K562 (cell line): ENCODE measurements around the gene PRPF6. TPM values are rescaled to one million over a fixed set of nuclear protein-coding genes. Genes with fewer than 3 reads are reported as not detected.

Experiments used
- ATAC-seq: fragments of 200-7000 bp; cut with Tn5 transposase; 3 replicates; pipeline ENCODE4 v1.9.1; 2020; ENCODE audit warnings: moderate library complexity
- BruUV-seq: library from RNA; stranded (reverse); fragments of 400-500 nt; replicated peaks from 2 replicates; lab custom pipeline; 2021; lab: Mats Ljungman, UMichigan
- CTCF ChIA-PET: fragments of 300-600 bp; formaldehyde crosslinking; extraction: SDS; loops from one replicate; lab custom pipeline; 2021; ENCODE audit warnings: low intra/inter-chr PET ratio; lab: Yijun Ruan, JAX
- POLR2A ChIA-PET: fragments of 300-600, 350-650 bp; sonication (Branson Sonifier 250); formaldehyde crosslinking; extraction: SDS; loops from one replicate; lab custom pipeline; 2021; ENCODE audit warnings: antibody characterized with exemption, inconsistent platforms; lab: Yijun Ruan, JAX
- DNase-seq, 4 experiments: peaks; one replicate each; pipeline versions ENCODE4 v3.0.0 to v3.0.0-alpha.2; 2011 to 2018; ENCODE audit warnings: low spot score in 3 of 4, mixed read lengths in 3 of 4; ENCODE audit errors: extremely low read depth in 1 of 4
- FAIRE-seq: peaks from 2 replicates; lab custom pipeline; 2011; peaks lifted over from hg19 to GRCh38; lab: Jason Lieb, UNC
- H2AFZ ChIP-seq: 2 replicates; pipeline ENCODE4 v1.6.0; 2011; ENCODE audit warnings: low read depth, low read length, control low read depth, inconsistent platforms
- H3K27ac ChIP-seq: fragments of 200-600 bp; 3 replicates; pipeline ENCODE4 v1.8.0; 2011; ENCODE audit warnings: low read depth, mild to moderate bottlenecking, control low read depth, inconsistent platforms, low read length, moderate library complexity, mixed read lengths; ENCODE audit errors: extremely low read depth
- H3K27me3 ChIP-seq, 2 experiments: fragments of 300-600 bp in 1 of 2; 2 replicates in 1 of 2; 3 replicates in 1 of 2; pipeline versions ENCODE4 v1.6.0 to v1.8.0; 2011; ENCODE audit warnings: inconsistent platforms in 2 of 2, low read length in 2 of 2, mild to moderate bottlenecking in 1 of 2, mixed read lengths in 1 of 2, moderate library complexity in 1 of 2; ENCODE audit not compliant: control insufficient read depth in 2 of 2, insufficient read depth in 2 of 2
- H3K36me3 ChIP-seq: fragments of 300-600 bp; 3 replicates; pipeline ENCODE4 v1.8.0; 2011; ENCODE audit warnings: mild to moderate bottlenecking, low read length, inconsistent platforms; ENCODE audit not compliant: control insufficient read depth, insufficient read depth
- H3K4me1 ChIP-seq, 2 experiments: fragments of 200-600 bp in 1 of 2; replicated peaks in 1 of 2; 2 replicates in 1 of 2; 3 replicates in 1 of 2; pipeline versions ENCODE4 v1.5.1 to v1.8.0; 2011; ENCODE audit warnings: inconsistent platforms in 2 of 2, low read length in 2 of 2, mild to moderate bottlenecking in 1 of 2, mixed read lengths in 1 of 2, moderate library complexity in 1 of 2; ENCODE audit not compliant: control insufficient read depth in 2 of 2, insufficient read depth in 2 of 2
- H3K4me2 ChIP-seq: 2 replicates; pipeline ENCODE4 v1.6.1; 2011; ENCODE audit warnings: low read length, control low read depth, inconsistent platforms, mixed read lengths; ENCODE audit not compliant: insufficient read depth
- H3K4me3 ChIP-seq: fragments of 200-600 bp; sonication (generic), shearing (Covaris generic); 2 replicates; pipeline ENCODE4 v1.5.1; 2016; ENCODE audit warnings: control low read depth, inconsistent platforms
- H3K79me2 ChIP-seq: fragments of 200-600 bp; 3 replicates; pipeline ENCODE4 v1.8.0; 2011; ENCODE audit warnings: low read length, inconsistent platforms; ENCODE audit not compliant: control insufficient read depth, insufficient read depth
- H3K9ac ChIP-seq, 2 experiments: 2 replicates each; pipeline versions ENCODE4 v1.6.0 to v1.6.1; 2011; ENCODE audit warnings: low read depth in 2 of 2, low read length in 2 of 2, control low read depth in 1 of 2, inconsistent platforms in 1 of 2, mild to moderate bottlenecking in 1 of 2, mixed read lengths in 1 of 2; ENCODE audit not compliant: insufficient read depth in 1 of 2
- H3K9me1 ChIP-seq: one replicate; pipeline ENCODE4 v1.6.0; 2011; ENCODE audit warnings: inconsistent platforms, mild to moderate bottlenecking, low read length, moderate library complexity; ENCODE audit not compliant: control insufficient read depth, insufficient read depth
- H3K9me3 ChIP-seq: replicated peaks from 2 replicates; pipeline ENCODE4 v1.5.1; 2011; ENCODE audit warnings: low read depth, low read length, inconsistent platforms; ENCODE audit not compliant: control insufficient read depth, insufficient read depth
- H4K20me1 ChIP-seq: replicated peaks from 2 replicates; pipeline ENCODE4 v1.6.1; 2011; ENCODE audit warnings: low read length, inconsistent platforms, mixed read lengths; ENCODE audit not compliant: control insufficient read depth, insufficient read depth
- BHLHE40 ChIP-seq: IDR thresholded peaks from 2 replicates; pipeline ENCODE4 v1.6.1; 2011; ENCODE audit warnings: low read length, improper control_type of control experiment
- CBFA2T2 ChIP-seq: fragments of 450-650 bp; conservative IDR thresholded peaks from 2 replicates; pipeline ENCODE4 v1.6.1; 2017; ENCODE audit warnings: mild to moderate bottlenecking
- CBFA2T3 ChIP-seq: fragments of 450-650 bp; IDR thresholded peaks from 2 replicates; pipeline ENCODE4 v1.6.1; 2017
- E2F1 ChIP-seq: sonication (generic); formaldehyde crosslinking; IDR thresholded peaks from 2 replicates; pipeline ENCODE4 v1.8.1; 2023; ENCODE audit warnings: mild to moderate bottlenecking, missing genetic modification reagents, moderate library complexity
- RBFOX2 ChIP-seq: fragments of 200-400 bp; formaldehyde crosslinking; IDR thresholded peaks from 2 replicates; pipeline ENCODE4 v1.6.1; 2017; ENCODE audit warnings: low read depth, mild to moderate bottlenecking, low read length, moderate library complexity
- TCF3 ChIP-seq: sonication (generic); formaldehyde crosslinking; IDR thresholded peaks from 2 replicates; pipeline ENCODE4 v1.4.0; 2020; ENCODE audit warnings: mild to moderate bottlenecking, missing genetic modification reagents
- TEAD4 ChIP-seq, 2 experiments: sonication (generic) in 1 of 2; formaldehyde crosslinking in 1 of 2; IDR thresholded peaks; 2 replicates each; pipeline versions ENCODE4 v1.6.1 to v1.8.0; 2012 to 2022; ENCODE audit warnings: borderline replicate concordance in 1 of 2, inconsistent platforms in 1 of 2, low read length in 1 of 2, mild to moderate bottlenecking in 1 of 2, missing genetic modification reagents in 1 of 2
- TFAP4 ChIP-seq: sonication (generic); formaldehyde crosslinking; IDR thresholded peaks from 2 replicates; pipeline ENCODE4 v1.8.0; 2022; ENCODE audit warnings: missing genetic modification reagents, mild to moderate bottlenecking, moderate library complexity, borderline replicate concordance
- VEZF1 ChIP-seq: fragments of 200-800 bp; sonication (Bioruptor generic); IDR thresholded peaks from 2 replicates; pipeline ENCODE4 v1.6.1; 2017; ENCODE audit warnings: missing genetic modification characterization, missing compliant biosample characterization
- ZNF175 ChIP-seq: fragments of 200-800 bp; sonication (Bioruptor generic); IDR thresholded peaks from 2 replicates; pipeline ENCODE4 v1.6.1; 2016; ENCODE audit warnings: low read depth, mild to moderate bottlenecking, missing genetic modification characterization, missing compliant biosample characterization
- ZNF184 ChIP-seq: sonication (generic); formaldehyde crosslinking; IDR thresholded peaks from 2 replicates; pipeline ENCODE4 v1.5.0; 2020; ENCODE audit warnings: missing genetic modification reagents
- WGBS: fragments of 100-300 bp; shearing (Covaris generic); methylation state at CpG from one replicate; pipeline ENCODE4 v1.1.6; 2016; ENCODE audit warnings: low coverage, mixed read lengths; ENCODE audit not compliant: insufficient coverage; ENCODE audit errors: missing lambda C conversion rate; 5-methylcytosine and 5-hydroxymethylcytosine counted together
- in situ Hi-C: fragments of 300-500 bp; cut with MboI; formaldehyde crosslinking; loops from 4 replicates; pipeline ENCODE4 v1.15.0; 2018; ENCODE audit warnings: inconsistent platforms, mixed read lengths
- intact Hi-C: fragments of 100-400 bp; cut with micrococcal nuclease; formaldehyde crosslinking; loops from 2 replicates; pipeline ENCODE4 v1.14.2; 2022
- polyA plus RNA-seq, 8 experiments: library from polyadenylated mRNA; depleted of rRNA in 4 of 8; stranded (reverse) in 5 of 8; unstranded in 3 of 8; fragments of >200 nt; fragmentation: Nextera tagmentation in 2 of 8; fragmentation: Illumina TruSeq in 1 of 8; extraction: Ambion mirVana in 2 of 8; extraction: Trizol in 1 of 8; gene quantifications; 2 replicates each; pipeline versions ENCODE4 v1.2.1 to v1.2.3, GENCODE V29; 2011 to 2014; ENCODE audit warnings: inconsistent platforms in 1 of 8, missing spikeins in 1 of 8
- total RNA-seq, 7 experiments: library from RNA; depleted of rRNA in 6 of 7; stranded (reverse); fragments of >200 nt in 6 of 7; fragmentation: Illumina TruSeq in 2 of 7; extraction: Trizol in 2 of 7; gene quantifications; 2 replicates each; pipeline versions ENCODE4 v1.2.1 to v1.2.3, GENCODE V29; 2011 to 2021; ENCODE audit warnings: low replicate concordance in 1 of 7
- TF ChIP-seq, protein P1 (sequence below): sonication (generic); formaldehyde crosslinking; IDR thresholded peaks from 2 replicates; pipeline ENCODE4 v1.9.0; 2022; ENCODE audit warnings: mild to moderate bottlenecking, missing genetic modification reagents

Gene PRPF6
- total and polyA plus RNA-seq, 9 of the 15 experiments (the other 6 are each of a cell fraction or from before 2014, with no cell fraction given), result 4.2 to 83.2 (median 59.9) TPM

GRCh38 chr20:64068386-64069208, 87.7 kb downstream of the PRPF6 start:
- Histone ChIP-seq H3K4me2 (no peak overlapping the region), H3K9me3 (no peaks in the 10 kb centered on the region), H3K27ac (no peak overlapping the region), H3K9me1 (peaks cover 3% of the 10 kb centered on the region), H4K20me1 (no peaks in the 10 kb centered on the region), H2AFZ (no peak overlapping the region), H3K36me3 (peaks cover 1% of the 10 kb centered on the region; the same call in 1 of the 3 replicates), H3K79me2 (0 out of 3 replicates have a peak, but pooled peaks cover under 1% of the 10 kb centered on the region), H3K27me3 (no peaks in the 10 kb centered on the region), H3K9ac (peak overlapping the region in 1 of 2 experiments; percentile 76; a peak in 2 of 4 replicates), H3K4me3 (no peak overlapping the region), H3K4me1 (peaks cover 30 to 93% of the 10 kb centered on the region in 2 experiments)
- ATAC-seq, result no peak
- intact Hi-C loops, result no loop called here
- FAIRE-seq, result no peak
- in situ Hi-C loops, result no loop called here
- DNase-seq, result no peak
- no TSS peak for BruUV-seq
- ChIA-PET POLR2A (interaction anchor here (0.6 to 1.0 kb wide), 2 partner anchors 8 to 18 kb away, joined by 4 to 5 read pairs; no protein-coding TSS in a partner anchor), CTCF (no interaction called here)
- TF ChIP-seq TFAP4 (CRISPR knock-in tag), result peak; percentile 73
- TF ChIP-seq RBFOX2, result 0 out of 2 replicates have a peak, but pooled peaks have one; percentile 9
- TF ChIP-seq ZNF175 (CRISPR knock-in tag), result no peak
- TF ChIP-seq, protein P1, sequence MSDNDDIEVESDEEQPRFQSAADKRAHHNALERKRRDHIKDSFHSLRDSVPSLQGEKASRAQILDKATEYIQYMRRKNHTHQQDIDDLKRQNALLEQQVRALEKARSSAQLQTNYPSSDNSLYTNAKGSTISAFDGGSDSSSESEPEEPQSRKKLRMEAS (CRISPR knock-in tag), result peak; percentile 78
- TF ChIP-seq TEAD4 (IDR thresholded peaks at IDR 0.05; ENCODE audit: low read length), result peak; percentile 25; the same call in 1 of the 2 replicates
- TF ChIP-seq TEAD4 (CRISPR knock-in tag; IDR thresholded peaks at IDR 0.05; ENCODE audit: borderline replicate concordance), result no peak
- TF ChIP-seq BHLHE40, result peak; percentile 85
- peak; percentile 57 for TF ChIP-seq VEZF1 (CRISPR knock-in tag)
- peak; percentile 61 for TF ChIP-seq TCF3
- peak; percentile 63 for TF ChIP-seq CBFA2T3
- TF ChIP-seq CBFA2T2, result peak; percentile 44; the same call in 1 of the 2 replicates
- no peak for TF ChIP-seq ZNF184 (CRISPR knock-in tag)
- no peak for TF ChIP-seq E2F1 (CRISPR knock-in tag)
- TF ChIP-seq, all 486 proteins: peak for 9
- WGBS, result 34% methylated on average over 12 of the region's 12 CpGs
